Right renal cortex interstitium (tissue), 3 donors: ENCODE data around the gene TMTC2. TPM values are rescaled to one million over a fixed set of nuclear protein-coding genes. Genes with fewer than 3 reads are reported as not detected.

ENCODE experiments used
- DNase-seq, 3 donors: peaks; one replicate each; pipeline ENCODE4 v3.0.0-alpha.2; 2013; ENCODE audit warnings: low read depth in 3 of 3, low spot score in 2 of 3
- polyA plus RNA-seq, 3 donors: library from polyadenylated mRNA; unstranded; fragments of 120-200 nt; gene quantifications; one replicate each; pipeline ENCODE4 v1.2.1, GENCODE V29; 2013; ENCODE audit not compliant: insufficient read length in 3 of 3

TMTC2 gene
- polyA plus RNA-seq, 3 donors: 32.5 to 40.5 (median 36.5) TPM

- no peak for DNase-seq
These were observed 309.6 kb downstream of the TMTC2 start for GRCh38 chr12:82996168-82996812.

- DNase-seq: no peak
These were observed 311.8 kb downstream of the TMTC2 start for GRCh38 chr12:82998509-82998908.

- DNase-seq: no peak
These were observed 316.3 kb downstream of the TMTC2 start for GRCh38 chr12:83003026-83003425.

- no peak for DNase-seq
These were observed 319.0 kb downstream of the TMTC2 start for GRCh38 chr12:83005534-83006197.

GRCh38 chr12:83008703-83009102, 322.0 kb downstream of the TMTC2 start:
- no peak for DNase-seq

- no peak for DNase-seq
These were observed 323.6 kb downstream of the TMTC2 start for GRCh38 chr12:83010169-83010804.

- no peak for DNase-seq
These were observed 328.9 kb downstream of the TMTC2 start for GRCh38 chr12:83015390-83016217.

GRCh38 chr12:83016218-83016835, 329.6 kb downstream of the TMTC2 start:
- DNase-seq: no peak

GRCh38 chr12:83016991-83017390, 330.3 kb downstream of the TMTC2 start:
- DNase-seq: no peak

- no peak for DNase-seq
These were observed 331.4 kb downstream of the TMTC2 start for GRCh38 chr12:83018088-83018487.

- no peak for DNase-seq
These were observed 340.5 kb downstream of the TMTC2 start for GRCh38 chr12:83027021-83027723.

- no peak for DNase-seq
These were observed 344.5 kb downstream of the TMTC2 start for GRCh38 chr12:83031196-83031595.

GRCh38 chr12:83036847-83037246, 350.1 kb downstream of the TMTC2 start:
- no peak for DNase-seq

GRCh38 chr12:83039413-83039812, 352.7 kb downstream of the TMTC2 start:
- DNase-seq: no peak

GRCh38 chr12:83040339-83040738, 353.6 kb downstream of the TMTC2 start:
- no peak for DNase-seq

- no peak for DNase-seq
These were observed 354.3 kb downstream of the TMTC2 start for GRCh38 chr12:83040991-83041390.

- no peak for DNase-seq
These were observed 355.9 kb downstream of the TMTC2 start for GRCh38 chr12:83042441-83043200.

GRCh38 chr12:83044736-83045135, 358.0 kb downstream of the TMTC2 start:
- DNase-seq: no peak

GRCh38 chr12:83046019-83046418, 359.3 kb downstream of the TMTC2 start:
- DNase-seq: no peak
